SK-N-SH treated with all-trans-retinoic acid at 6 μM for 48 hours (cell line): ENCODE measurements around the gene TMUB1.

Experiments
- ESRRG ChIP-seq: fragments of 250-450 bp; sonication (Bioruptor Pico); IDR thresholded peaks from 2 replicates; pipeline ENCODE4 v1.6.1; 2021; ENCODE audit warnings: mild to moderate bottlenecking
- GLIS3 ChIP-seq: fragments of 250-450 bp; sonication (Bioruptor Pico); IDR thresholded peaks from 2 replicates; pipeline ENCODE4 v1.5.0; 2020; ENCODE audit warnings: mild to moderate bottlenecking, moderate library complexity
- TCF4 ChIP-seq: fragments of 250-450 bp; sonication (Bioruptor Pico); IDR thresholded peaks from 2 replicates; pipeline ENCODE4 v1.8.0; 2021; ENCODE audit warnings: mild to moderate bottlenecking, moderate library complexity, borderline replicate concordance
- TSHZ2 ChIP-seq: fragments of 250-450 bp; sonication (Bioruptor Pico); IDR thresholded peaks from 2 replicates; pipeline ENCODE4 v1.5.0; 2020; ENCODE audit warnings: mild to moderate bottlenecking, moderate library complexity

GRCh38 chr7:151132461-151133205, 49.3 kb upstream of the TMUB1 start:
- no peak for TF ChIP-seq TSHZ2 (CRISPR knock-in tag)
- TF ChIP-seq ESRRG, result no peak
- no peak for TF ChIP-seq TCF4 (CRISPR knock-in tag)
- TF ChIP-seq GLIS3, result no peak
